OCI-LY7 (cell line): ENCODE results near the gene KLRC2.
"Not testable (repeated sequence)": the region's sequence is repeated elsewhere in the genome, so short reads cannot be mapped to it uniquely, and the experiment has no call there.

Source experiments
- CTCF ChIP-seq: fragments of 200-600 bp; sonication (generic); conservative IDR thresholded peaks from 2 replicates; pipeline ENCODE4 v1.5.1; 2014; ENCODE audit warnings: mild to moderate bottlenecking, antibody characterized with exemption, low read length, moderate library complexity, mixed read lengths
- EZH2phosphoT487 ChIP-seq: fragments of 200-600 bp; sonication (generic); IDR thresholded peaks from 2 replicates; pipeline ENCODE4 v1.6.1; 2018; ENCODE audit warnings: low read depth, borderline replicate concordance, mild to moderate bottlenecking, mixed run types, antibody characterized with exemption, low read length, moderate library complexity, mixed read lengths

- TF ChIP-seq EZH2phosphoT487, CTCF: not testable (repeated sequence)
These were observed 5.3 kb upstream of the KLRC2 start for GRCh38 chr12:10441144-10441543.
